Progenitor cell of endocrine pancreas (in vitro differentiated cells): ENCODE measurements around the gene IQCK. TPM values are rescaled to one million over a fixed set of nuclear protein-coding genes. Genes with fewer than 3 reads are reported as not detected.
"Not testable (repeated sequence)": the region's sequence is repeated elsewhere in the genome, so short reads cannot be mapped to it uniquely, and the experiment has no call there.

Experiments
- DNase-seq: peaks from one replicate; pipeline ENCODE4 v3.0.0; 2021; ENCODE audit warnings: low spot score; ENCODE audit not compliant: unreplicated experiment
- H3K27ac Mint-ChIP-seq: 2 replicates; pipeline ENCODE4 v1.8.0; 2021; ENCODE audit warnings: mild to moderate bottlenecking, moderate library complexity, mixed read lengths
- H3K27me3 Mint-ChIP-seq: 2 replicates; pipeline ENCODE4 v1.8.0; 2021; ENCODE audit warnings: mixed read lengths
- H3K36me3 Mint-ChIP-seq: 2 replicates; pipeline ENCODE4 v1.8.0; 2022; ENCODE audit warnings: mixed read lengths; ENCODE audit not compliant: insufficient read depth
- H3K4me1 Mint-ChIP-seq: 2 replicates; pipeline ENCODE4 v1.8.0; 2021; ENCODE audit warnings: low read depth, mixed read lengths
- H3K4me3 Mint-ChIP-seq: 2 replicates; pipeline ENCODE4 v1.8.0; 2021; ENCODE audit warnings: low read depth, mild to moderate bottlenecking, moderate library complexity, mixed read lengths
- H3K9me3 Mint-ChIP-seq: 2 replicates; pipeline ENCODE4 v1.8.0; 2021; ENCODE audit warnings: low read depth, mixed read lengths
- CTCF ChIP-seq: fragments of 200-600 bp; sonication (generic); IDR thresholded peaks from one replicate; pipeline ENCODE4 v1.5.0; 2021; ENCODE audit warnings: antibody characterized with exemption, mild to moderate bottlenecking; ENCODE audit not compliant: unreplicated experiment
- total RNA-seq: library from RNA; stranded (reverse); gene quantifications from 2 replicates; pipeline ENCODE4 v1.2.1, GENCODE V29; 2021

The IQCK gene
- total RNA-seq, 1 donor from 2014 or later: 33.2 TPM

- TF ChIP-seq CTCF: no peak
- no peak for DNase-seq
- Mint-ChIP-seq H3K4me1 (no peaks in the 10 kb centered on the region), H3K27me3 (no peaks in the 10 kb centered on the region), H3K9me3 (no peaks in the 10 kb centered on the region), H3K36me3 (peaks cover 1% of the 10 kb centered on the region), H3K27ac (no peak overlapping the region), H3K4me3 (no peak overlapping the region)
Observed at GRCh38 chr16:19785081-19785480, 67.0 kb downstream of the IQCK start.

GRCh38 chr16:19785512-19786130 is 67.5 kb downstream of the IQCK start:
- Mint-ChIP-seq H3K4me1 (no peaks in the 10 kb centered on the region), H3K9me3 (no peaks in the 10 kb centered on the region), H3K27ac (no peak overlapping the region), H3K27me3 (no peaks in the 10 kb centered on the region), H3K36me3 (peaks cover 1% of the 10 kb centered on the region), H3K4me3 (no peak overlapping the region)
- no peak for DNase-seq
- TF ChIP-seq CTCF: no peak

- Mint-ChIP-seq H3K36me3 (peaks cover 15% of the 10 kb centered on the region), H3K9me3 (peaks cover 12% of the 10 kb centered on the region)
- H3K4me1 Mint-ChIP-seq, H3K27ac Mint-ChIP-seq, DNase-seq, H3K4me3 Mint-ChIP-seq, H3K27me3 Mint-ChIP-seq: not testable (repeated sequence)
Observed at GRCh38 chr16:19801369-19801768, 83.3 kb downstream of the IQCK start.

GRCh38 chr16:19801824-19802223 is 83.8 kb downstream of the IQCK start:
- Mint-ChIP-seq H3K36me3 (peaks cover 15% of the 10 kb centered on the region), H3K9me3 (peaks cover 12% of the 10 kb centered on the region)
- not testable (repeated sequence) for H3K4me1 Mint-ChIP-seq, H3K4me3 Mint-ChIP-seq, H3K27me3 Mint-ChIP-seq, H3K27ac Mint-ChIP-seq, DNase-seq

- Mint-ChIP-seq H3K4me1 (no peaks in the 10 kb centered on the region), H3K27ac (no peak overlapping the region), H3K4me3 (no peak overlapping the region), H3K9me3 (peaks cover 12% of the 10 kb centered on the region), H3K27me3 (no peaks in the 10 kb centered on the region), H3K36me3 (peaks cover 15% of the 10 kb centered on the region)
- no peak for DNase-seq
- TF ChIP-seq CTCF: no peak
Observed at GRCh38 chr16:19802612-19803011, 84.5 kb downstream of the IQCK start.

GRCh38 chr16:19804538-19805323 is 86.7 kb downstream of the IQCK start:
- Mint-ChIP-seq H3K9me3 (peaks cover 12% of the 10 kb centered on the region), H3K4me3 (no peak overlapping the region), H3K36me3 (peaks cover 15% of the 10 kb centered on the region), H3K27me3 (no peaks in the 10 kb centered on the region), H3K27ac (peak overlapping the region; percentile 12), H3K4me1 (peaks cover 11% of the 10 kb centered on the region)
- no peak for TF ChIP-seq CTCF
- no peak for DNase-seq
